Gastroesophageal sphincter (tissue), 4 donors: ENCODE results near the gene KIF16B. TPM values are rescaled to one million over a fixed set of nuclear protein-coding genes. Genes with fewer than 3 reads are reported as not detected.

Experiments
- ATAC-seq: fragments of 150-250 bp; one replicate; pipeline ENCODE4 v1.9.1; 2016; ENCODE audit warnings: mild to moderate bottlenecking, moderate library complexity
- H3K27ac ChIP-seq, 4 donors: fragments of 200-600 bp; sonication (generic) in 3 of 4; 1 replicate in 3 of 4; 2 replicates in 1 of 4; pipeline ENCODE4 v1.5.1; 2016 to 2019
- H3K27me3 ChIP-seq: fragments of 200-600 bp; sonication (generic); one replicate; pipeline ENCODE4 v1.5.1; 2019
- H3K36me3 ChIP-seq, 2 donors: fragments of 200-600 bp; sonication (generic); one replicate each; pipeline ENCODE4 v1.5.1; 2019; ENCODE audit warnings: control low read depth in 1 of 2
- H3K4me1 ChIP-seq, 3 donors: fragments of 200-600 bp; sonication (generic); 1 replicate in 2 of 3; 2 replicates in 1 of 3; pipeline ENCODE4 v1.5.1; 2016 to 2019; ENCODE audit warnings: control low read depth in 2 of 3
- H3K4me3 ChIP-seq, 2 donors: fragments of 200-600 bp; sonication (generic); one replicate each; pipeline ENCODE4 v1.5.1; 2019; ENCODE audit warnings: mild to moderate bottlenecking in 1 of 2, moderate library complexity in 1 of 2
- H3K9me3 ChIP-seq, 3 donors: fragments of 200-600 bp; sonication (generic); one replicate each; pipeline ENCODE4 v1.5.1; 2017 to 2019; ENCODE audit warnings: control low read depth in 2 of 3
- EP300 ChIP-seq: sonication (generic); formaldehyde crosslinking; IDR thresholded peaks from one replicate; pipeline ENCODE4 v1.6.1; 2017; ENCODE audit warnings: antibody characterized with exemption, mild to moderate bottlenecking
- POLR2A ChIP-seq, 2 donors: fragments of 450-650 bp; IDR thresholded peaks; one replicate each; pipeline ENCODE4 v1.6.1; 2017; ENCODE audit warnings: antibody characterized with exemption in 2 of 2, mild to moderate bottlenecking in 2 of 2, moderate library complexity in 1 of 2
- POLR2AphosphoS5 ChIP-seq: sonication (generic); formaldehyde crosslinking; IDR thresholded peaks from one replicate; pipeline ENCODE4 v1.6.1; 2017; ENCODE audit warnings: antibody characterized with exemption
- WGBS, 2 donors: methylation state at CpG; one replicate each; pipeline ENCODE4 v1.1.5; 2018; ENCODE audit warnings: low coverage in 1 of 2; 5-methylcytosine and 5-hydroxymethylcytosine counted together
- total RNA-seq, 4 donors: library from RNA; depleted of rRNA; stranded (reverse); fragments of >200 nt; gene quantifications; one replicate each; pipeline ENCODE4 v1.1.0, GENCODE V29; 2016
- TF ChIP-seq, protein P1 (sequence below), 4 experiments: fragments of 200-600 bp in 2 of 4; fragments of 450-650 bp in 2 of 4; sonication (generic) in 1 of 4; IDR thresholded peaks; one replicate each; pipeline ENCODE4 v1.5.1; 2017 to 2019; ENCODE audit warnings: antibody characterized with exemption in 4 of 4, mild to moderate bottlenecking in 2 of 4, moderate library complexity in 2 of 4

Gene KIF16B
- total RNA-seq, 4 donors from 2014 or later = 15.9 to 26.6 (median 22.2) TPM

GRCh38 chr20:16387666-16388065 is 185.6 kb downstream of the KIF16B start:
- Histone ChIP-seq H3K9me3 (no peaks in the 10 kb centered on the region), H3K27me3 (no peaks in the 10 kb centered on the region), H3K4me1 (no peaks in the 10 kb centered on the region), H3K4me3 (no peak overlapping the region), H3K27ac (no peak overlapping the region), H3K36me3 (peaks cover 0 to 65% of the 10 kb centered on the region in 2 donors)
- WGBS, 2 donors = 71 to 97% methylated on average over 4 to 6 of the region's 6 CpGs
- no peak for TF ChIP-seq POLR2A (IDR thresholded peaks at IDR 0.05)
- TF ChIP-seq, protein P1, sequence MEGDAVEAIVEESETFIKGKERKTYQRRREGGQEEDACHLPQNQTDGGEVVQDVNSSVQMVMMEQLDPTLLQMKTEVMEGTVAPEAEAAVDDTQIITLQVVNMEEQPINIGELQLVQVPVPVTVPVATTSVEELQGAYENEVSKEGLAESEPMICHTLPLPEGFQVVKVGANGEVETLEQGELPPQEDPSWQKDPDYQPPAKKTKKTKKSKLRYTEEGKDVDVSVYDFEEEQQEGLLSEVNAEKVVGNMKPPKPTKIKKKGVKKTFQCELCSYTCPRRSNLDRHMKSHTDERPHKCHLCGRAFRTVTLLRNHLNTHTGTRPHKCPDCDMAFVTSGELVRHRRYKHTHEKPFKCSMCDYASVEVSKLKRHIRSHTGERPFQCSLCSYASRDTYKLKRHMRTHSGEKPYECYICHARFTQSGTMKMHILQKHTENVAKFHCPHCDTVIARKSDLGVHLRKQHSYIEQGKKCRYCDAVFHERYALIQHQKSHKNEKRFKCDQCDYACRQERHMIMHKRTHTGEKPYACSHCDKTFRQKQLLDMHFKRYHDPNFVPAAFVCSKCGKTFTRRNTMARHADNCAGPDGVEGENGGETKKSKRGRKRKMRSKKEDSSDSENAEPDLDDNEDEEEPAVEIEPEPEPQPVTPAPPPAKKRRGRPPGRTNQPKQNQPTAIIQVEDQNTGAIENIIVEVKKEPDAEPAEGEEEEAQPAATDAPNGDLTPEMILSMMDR (IDR thresholded peaks at IDR 0.05) = no peak
- no peak for ATAC-seq

DNA sequence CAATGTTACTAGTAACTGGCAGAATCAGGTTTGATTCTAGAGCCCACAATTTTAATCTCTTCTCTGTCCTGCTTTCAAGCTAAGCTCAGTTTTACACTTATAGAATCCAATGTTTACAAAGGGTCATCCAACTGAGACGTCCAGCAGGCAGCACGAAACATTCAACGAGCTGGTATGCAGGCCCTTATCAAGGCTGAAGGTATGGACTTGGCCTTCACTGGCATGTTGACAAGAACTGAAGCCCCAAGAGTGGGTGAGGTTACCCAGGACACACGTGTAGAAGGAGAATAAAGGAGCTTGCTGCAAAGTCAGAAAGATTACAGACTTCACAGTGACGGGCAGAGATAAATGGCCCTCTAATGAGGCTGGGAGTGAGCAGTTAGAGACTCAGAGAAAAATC is 187.4 kb downstream of the KIF16B start:
- H3K4me3 ChIP-seq = no peak overlapping the region
- TF ChIP-seq EP300 (no peak), POLR2AphosphoS5 (no peak), POLR2A (IDR thresholded peaks at IDR 0.05) (no peak)
- TF ChIP-seq, protein P1 (IDR thresholded peaks at IDR 0.05) = no peak
- ATAC-seq = no peak
- 55 to 84% methylated on average over 3 to 4 of the region's 5 CpGs for WGBS, 2 donors
- no peaks in the 10 kb centered on the region for H3K4me1 ChIP-seq
- H3K27me3 ChIP-seq = no peaks in the 10 kb centered on the region
- H3K36me3 ChIP-seq = peaks cover 0 to 47% of the 10 kb centered on the region in 2 donors
- H3K9me3 ChIP-seq = no peaks in the 10 kb centered on the region
- no peak overlapping the region for H3K27ac ChIP-seq

GRCh38 chr20:16385462-16385861 is 187.8 kb downstream of the KIF16B start:
- 60 to 82% methylated on average over 1 to 4 of the region's 4 CpGs for WGBS, 2 donors
- no peak for ATAC-seq

GRCh38 chr20:16381444-16381843 is 191.8 kb downstream of the KIF16B start:
- Histone ChIP-seq H3K27ac (no peak overlapping the region), H3K27me3 (no peaks in the 10 kb centered on the region), H3K9me3 (no peaks in the 10 kb centered on the region), H3K36me3 (peaks cover 0 to 69% of the 10 kb centered on the region in 2 donors), H3K4me1 (no peaks in the 10 kb centered on the region), H3K4me3 (no peak overlapping the region)
- TF ChIP-seq POLR2AphosphoS5 = no peak
- TF ChIP-seq, protein P1 (IDR thresholded peaks at IDR 0.05) = no peak
- TF ChIP-seq POLR2A (IDR thresholded peaks at IDR 0.05) = no peak
- TF ChIP-seq EP300 = no peak
- 53 to 59% methylated on average over 1 to 2 of the region's 2 CpGs for WGBS, 2 donors
- no peak for ATAC-seq

More at GRCh38 chr20:16385462-16385861, 187.8 kb downstream of the KIF16B start:
- Histone ChIP-seq H3K36me3 (peaks cover 0 to 49% of the 10 kb centered on the region in 2 donors), H3K4me1 (no peaks in the 10 kb centered on the region), H3K27ac (no peak overlapping the region), H3K9me3 (no peaks in the 10 kb centered on the region), H3K4me3 (no peak overlapping the region), H3K27me3 (no peaks in the 10 kb centered on the region)
- TF ChIP-seq POLR2AphosphoS5 = no peak

DNA sequence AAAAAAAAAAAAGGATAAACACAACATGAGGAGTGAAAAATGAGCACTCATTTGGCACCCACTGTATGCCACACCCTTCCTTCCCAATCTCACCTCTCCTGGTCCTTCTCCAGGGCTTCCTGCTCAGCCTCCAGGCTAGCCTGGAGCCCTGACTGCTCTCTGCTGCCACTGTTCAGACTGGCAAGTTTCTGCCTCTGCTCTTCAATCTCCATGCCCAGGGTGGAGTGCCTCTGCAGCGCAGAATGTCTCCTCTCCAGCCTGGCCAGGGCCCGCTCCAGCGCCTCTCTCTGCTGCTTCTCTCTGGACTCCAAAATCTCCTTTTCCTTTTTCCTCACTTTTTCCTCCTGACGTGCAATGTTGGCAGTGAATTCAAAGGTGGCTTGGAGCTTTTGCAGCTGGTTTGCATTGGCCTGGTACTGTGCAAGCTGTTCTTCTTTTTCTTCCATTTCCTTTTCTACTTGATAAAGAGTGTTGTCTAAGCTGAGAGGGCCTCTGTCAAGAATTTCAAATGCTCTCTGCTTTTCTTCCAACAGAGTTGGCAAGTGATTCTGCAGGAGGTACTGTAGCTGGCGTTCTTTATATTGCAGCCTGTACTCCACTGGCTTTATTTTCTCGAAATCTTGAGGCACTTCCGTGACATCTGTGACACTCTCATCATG is 194.4 kb downstream of the KIF16B start:
- WGBS, 2 donors = 77% methylated on average over 5 to 7 of the region's 7 CpGs
- ATAC-seq = no peak
- Histone ChIP-seq H3K36me3 (peaks cover 0 to 70% of the 10 kb centered on the region in 2 donors), H3K27me3 (no peaks in the 10 kb centered on the region), H3K27ac (no peak overlapping the region), H3K4me1 (no peaks in the 10 kb centered on the region), H3K4me3 (no peak overlapping the region), H3K9me3 (no peaks in the 10 kb centered on the region)
- no peak for TF ChIP-seq EP300

DNA sequence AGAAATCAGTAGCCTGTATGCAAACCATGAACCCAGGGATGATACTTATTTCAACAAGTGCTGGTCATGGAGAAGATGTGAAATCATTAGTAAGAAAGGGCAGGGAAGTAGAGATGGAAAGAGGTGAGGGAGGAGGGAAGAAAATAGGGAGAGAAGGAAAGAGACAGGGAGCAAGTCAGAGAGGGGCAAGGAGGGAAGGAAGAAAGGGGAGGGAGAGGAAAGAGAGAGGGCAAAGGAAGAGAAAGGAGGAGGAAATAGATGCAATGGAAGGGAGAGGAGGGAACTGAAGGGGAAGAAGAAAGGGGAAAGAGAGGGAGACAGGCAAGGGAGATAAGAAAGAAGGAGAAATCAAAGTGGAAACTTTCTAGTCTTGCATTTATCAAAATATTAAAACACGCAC is 195.1 kb downstream of the KIF16B start:
- TF ChIP-seq POLR2AphosphoS5 = no peak
- TF ChIP-seq POLR2A (IDR thresholded peaks at IDR 0.05) = no peak
- TF ChIP-seq EP300 = no peak
- TF ChIP-seq, protein P1 (IDR thresholded peaks at IDR 0.05) = no peak
- no peak overlapping the region for H3K27ac ChIP-seq

More for the DNA sequence above, 195.1 kb downstream of the KIF16B start:
- Histone ChIP-seq H3K36me3 (peaks cover 0 to 72% of the 10 kb centered on the region in 2 donors), H3K9me3 (no peaks in the 10 kb centered on the region), H3K27me3 (no peaks in the 10 kb centered on the region), H3K4me3 (no peak overlapping the region), H3K4me1 (no peaks in the 10 kb centered on the region)
- no peak for ATAC-seq
- 92 to 95% methylated on average over 1 of the region's 1 CpG for WGBS, 2 donors
